ENCODE measurements around the gene SMARCA4.

The SMARCA4 gene

GRCh38 chr19:11033763-11034162, 72.9 kb downstream of the SMARCA4 start:
- DNase-seq (ENCODE audit: low spot score) = no peak

- no peak for DNase-seq (ENCODE audit: low spot score)
Observed at GRCh38 chr19:11034449-11035213, 73.8 kb downstream of the SMARCA4 start.

GRCh38 chr19:11035441-11036377, 74.9 kb downstream of the SMARCA4 start:
- DNase-seq (ENCODE audit: low spot score) = peak; percentile 89

- no peak for DNase-seq (ENCODE audit: low spot score)
Observed at GRCh38 chr19:11038511-11038910, 77.7 kb downstream of the SMARCA4 start.

GRCh38 chr19:11041194-11041593, 80.4 kb downstream of the SMARCA4 start:
- DNase-seq (ENCODE audit: low spot score) = no peak

GRCh38 chr19:11041966-11042627, 81.3 kb downstream of the SMARCA4 start:
- DNase-seq (ENCODE audit: low spot score) = no peak

GRCh38 chr19:11044431-11044830, 83.6 kb downstream of the SMARCA4 start:
- DNase-seq (ENCODE audit: low spot score) = no peak

- no peak for DNase-seq (ENCODE audit: low spot score)
Observed at GRCh38 chr19:11045536-11045935, 84.7 kb downstream of the SMARCA4 start.

GRCh38 chr19:11046605-11047354, 86.0 kb downstream of the SMARCA4 start:
- DNase-seq (ENCODE audit: low spot score) = no peak

GRCh38 chr19:11047866-11048265, 87.0 kb downstream of the SMARCA4 start:
- no peak for DNase-seq (ENCODE audit: low spot score)

- DNase-seq (ENCODE audit: low spot score) = no peak
Observed at GRCh38 chr19:11050323-11051114, 89.7 kb downstream of the SMARCA4 start.

GRCh38 chr19:11053817-11054195, 93.0 kb downstream of the SMARCA4 start:
- DNase-seq (ENCODE audit: low spot score) = no peak

GRCh38 chr19:11054200-11054599, 93.4 kb downstream of the SMARCA4 start:
- no peak for DNase-seq (ENCODE audit: low spot score)

- no peak for DNase-seq (ENCODE audit: low spot score)
Observed at GRCh38 chr19:11054628-11055027, 93.8 kb downstream of the SMARCA4 start.

GRCh38 chr19:11058246-11059030, 97.6 kb downstream of the SMARCA4 start:
- DNase-seq (ENCODE audit: low spot score) = no peak

GRCh38 chr19:11059511-11060358, 98.9 kb downstream of the SMARCA4 start:
- no peak for DNase-seq (ENCODE audit: low spot score)

- DNase-seq (ENCODE audit: low spot score) = no peak
Observed at GRCh38 chr19:11061952-11062351, 101.1 kb downstream of the SMARCA4 start.

- no peak for DNase-seq (ENCODE audit: low spot score)
Observed at GRCh38 chr19:11063434-11063833, 102.6 kb downstream of the SMARCA4 start.

- DNase-seq (ENCODE audit: low spot score) = no peak
Observed at GRCh38 chr19:11064831-11065303, 104.0 kb downstream of the SMARCA4 start.

Data from activated CD4-positive, alpha-beta T cell treated with anti-CD3 and anti-CD28 coated beads, Interleukin-2, Interleukin-4, amounts not matched to agents 100 ng/mL and 50 ng/mL, durations not matched to agents 16 hours and 8 hours (primary cell).